ENCODE data around the gene PRMT3.
A peak's percentile ranks its signal among the peaks of the same experiment; 100 is the strongest.

Gene PRMT3

DNA sequence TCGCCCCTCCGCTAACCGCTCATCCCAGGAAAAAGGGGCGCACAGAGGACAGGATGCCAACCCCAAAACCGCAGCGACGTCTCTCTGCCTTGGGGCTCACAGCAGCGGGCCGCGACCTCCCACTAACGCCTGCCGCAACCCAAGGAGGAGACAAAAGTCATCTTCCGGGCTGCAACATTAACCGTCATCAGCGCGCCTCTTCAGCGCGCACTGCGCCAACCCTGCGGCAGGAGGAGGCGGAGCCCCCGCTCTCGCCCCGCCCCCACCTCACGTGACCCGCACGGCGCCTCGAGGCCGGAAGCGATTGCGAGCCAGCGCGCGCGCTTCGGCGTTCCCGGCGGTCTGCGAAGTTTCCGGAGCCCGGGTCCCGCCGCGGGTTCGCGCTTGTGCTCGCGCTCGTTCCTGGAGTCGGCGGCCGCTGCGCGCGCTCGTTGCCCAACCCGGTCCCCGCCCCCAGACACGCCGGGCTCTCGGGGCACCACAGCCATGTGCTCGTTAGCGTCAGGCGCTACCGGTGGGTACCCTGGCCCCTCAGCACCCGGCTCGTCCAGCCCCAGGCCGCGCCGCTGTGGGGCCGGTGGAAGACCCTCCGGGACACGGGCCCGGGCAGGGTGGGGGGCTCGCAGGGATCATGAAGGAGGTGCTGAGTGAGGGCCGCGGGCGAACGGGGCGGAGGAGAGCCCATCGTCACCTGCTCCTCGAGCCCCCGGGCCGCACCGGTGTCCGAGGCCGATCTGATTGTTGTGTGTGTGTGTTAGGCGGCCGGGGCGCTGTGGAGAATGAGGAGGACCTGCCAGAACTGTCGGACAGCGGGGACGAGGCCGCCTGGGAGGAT is at the start of gene PRMT3:
Gene PRMT3 (plus strand): TSS at position 456 of the 835 bp plus-strand sequence. CDS start 31 bp downstream, at position 487.
- peaks cover 0 to 19% (median 13%) of the 10 kb centered on the region in 4 donors for H3K4me1 ChIP-seq
- H3K4me3 ChIP-seq: peak within 1 kb of the TSS; percentile 76 to 90
- peak within 1 kb of the TSS; percentile 85 to 87 for H3K27ac ChIP-seq
- H3K9me3 ChIP-seq: no peaks in the 10 kb centered on the region
- TF ChIP-seq, protein P1, sequence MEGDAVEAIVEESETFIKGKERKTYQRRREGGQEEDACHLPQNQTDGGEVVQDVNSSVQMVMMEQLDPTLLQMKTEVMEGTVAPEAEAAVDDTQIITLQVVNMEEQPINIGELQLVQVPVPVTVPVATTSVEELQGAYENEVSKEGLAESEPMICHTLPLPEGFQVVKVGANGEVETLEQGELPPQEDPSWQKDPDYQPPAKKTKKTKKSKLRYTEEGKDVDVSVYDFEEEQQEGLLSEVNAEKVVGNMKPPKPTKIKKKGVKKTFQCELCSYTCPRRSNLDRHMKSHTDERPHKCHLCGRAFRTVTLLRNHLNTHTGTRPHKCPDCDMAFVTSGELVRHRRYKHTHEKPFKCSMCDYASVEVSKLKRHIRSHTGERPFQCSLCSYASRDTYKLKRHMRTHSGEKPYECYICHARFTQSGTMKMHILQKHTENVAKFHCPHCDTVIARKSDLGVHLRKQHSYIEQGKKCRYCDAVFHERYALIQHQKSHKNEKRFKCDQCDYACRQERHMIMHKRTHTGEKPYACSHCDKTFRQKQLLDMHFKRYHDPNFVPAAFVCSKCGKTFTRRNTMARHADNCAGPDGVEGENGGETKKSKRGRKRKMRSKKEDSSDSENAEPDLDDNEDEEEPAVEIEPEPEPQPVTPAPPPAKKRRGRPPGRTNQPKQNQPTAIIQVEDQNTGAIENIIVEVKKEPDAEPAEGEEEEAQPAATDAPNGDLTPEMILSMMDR (IDR thresholded peaks at IDR 0.05): peak in 1 of 2 experiments; percentile 97
- no peaks in the 10 kb centered on the region for H3K27me3 ChIP-seq
- DNase-seq: peak; percentile 92 to 97
- intact Hi-C loops (cut with DNase I; ENCODE audit: low total_unique reads): no loop called here
- H3K36me3 ChIP-seq: peaks cover 12 to 18% (median 15%) of the 10 kb centered on the region in 3 donors

DNA sequence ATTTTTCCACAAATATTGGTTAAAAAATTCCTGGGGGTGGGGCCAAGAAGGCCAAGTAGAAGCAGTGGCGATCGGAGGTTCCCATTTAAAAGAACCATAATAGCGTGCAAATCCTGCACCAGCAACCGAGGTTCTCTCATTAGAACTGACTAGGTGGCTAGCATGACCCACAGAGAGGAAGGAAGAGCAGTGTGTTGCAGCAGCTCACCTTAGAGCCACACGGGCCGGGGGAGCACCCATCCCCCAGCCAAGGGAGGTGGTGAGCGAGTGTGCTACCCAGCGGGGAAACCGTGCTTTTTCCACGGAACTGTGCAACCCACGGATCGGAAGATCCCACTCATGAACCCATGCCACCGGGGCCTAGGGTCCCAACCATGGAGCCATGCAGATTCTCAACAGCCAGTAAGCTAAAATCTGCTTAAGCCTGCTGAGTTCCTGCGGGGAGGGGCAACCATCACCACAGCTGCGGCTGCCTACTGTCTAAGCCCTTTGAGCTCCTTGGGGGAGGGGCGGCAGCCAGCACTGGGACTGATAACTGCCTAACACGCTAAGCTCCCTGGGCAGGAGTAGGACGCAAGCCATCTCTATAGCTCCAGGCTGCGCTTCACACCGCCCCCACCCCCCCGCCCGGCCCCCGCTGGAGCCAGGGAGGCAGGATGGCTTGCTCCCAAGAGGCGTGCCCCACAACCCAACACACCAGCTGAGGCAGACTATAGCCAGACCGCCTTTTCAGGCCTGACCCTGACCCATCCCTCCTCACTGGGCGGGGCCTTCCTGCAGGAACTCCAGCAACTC is 45.0 kb upstream of the PRMT3 start:
- intact Hi-C loops (cut with DNase I; ENCODE audit: low total_unique reads): no loop called here
- Histone ChIP-seq H3K4me3 (no peak overlapping the region), H3K9me3 (no peaks in the 10 kb centered on the region), H3K27me3 (peaks cover 0 to 18% of the 10 kb centered on the region in 2 donors), H3K36me3 (no peaks in the 10 kb centered on the region), H3K27ac (no peak overlapping the region), H3K4me1 (no peaks in the 10 kb centered on the region)
- no peak for DNase-seq
- TF ChIP-seq, protein P1 (IDR thresholded peaks at IDR 0.05): no peak

DNA sequence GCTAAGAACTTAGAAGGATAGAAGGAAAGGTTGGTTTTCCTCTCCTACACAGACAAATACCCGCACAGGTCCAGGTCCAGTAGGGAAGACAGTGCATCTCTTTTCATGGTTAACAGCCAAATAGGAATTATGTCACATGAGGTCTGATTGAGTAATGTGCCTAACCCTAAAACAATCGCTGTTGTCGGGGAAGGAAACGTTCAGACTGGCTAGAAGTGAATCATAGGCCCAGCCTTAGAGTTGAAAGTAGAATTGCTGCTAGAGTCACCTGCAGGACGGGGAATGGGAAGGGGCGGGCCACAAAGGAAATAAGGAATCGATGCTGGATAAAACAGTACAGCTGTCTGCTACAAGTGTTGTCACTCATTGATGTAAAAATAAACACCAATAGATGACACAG is 36.4 kb upstream of the PRMT3 start:
- H3K4me1 ChIP-seq: no peaks in the 10 kb centered on the region
- intact Hi-C loops (cut with DNase I; ENCODE audit: low total_unique reads): loop anchor here (10.0 kb wide), 1 partner anchor 216 kb away; no protein-coding TSS in a partner anchor
- no peaks in the 10 kb centered on the region for H3K36me3 ChIP-seq
- H3K9me3 ChIP-seq: no peaks in the 10 kb centered on the region
- no peak for DNase-seq
- H3K27me3 ChIP-seq: no peaks in the 10 kb centered on the region
- no peak overlapping the region for H3K27ac ChIP-seq
- no peak overlapping the region for H3K4me3 ChIP-seq
- TF ChIP-seq, protein P1 (IDR thresholded peaks at IDR 0.05): no peak

DNA sequence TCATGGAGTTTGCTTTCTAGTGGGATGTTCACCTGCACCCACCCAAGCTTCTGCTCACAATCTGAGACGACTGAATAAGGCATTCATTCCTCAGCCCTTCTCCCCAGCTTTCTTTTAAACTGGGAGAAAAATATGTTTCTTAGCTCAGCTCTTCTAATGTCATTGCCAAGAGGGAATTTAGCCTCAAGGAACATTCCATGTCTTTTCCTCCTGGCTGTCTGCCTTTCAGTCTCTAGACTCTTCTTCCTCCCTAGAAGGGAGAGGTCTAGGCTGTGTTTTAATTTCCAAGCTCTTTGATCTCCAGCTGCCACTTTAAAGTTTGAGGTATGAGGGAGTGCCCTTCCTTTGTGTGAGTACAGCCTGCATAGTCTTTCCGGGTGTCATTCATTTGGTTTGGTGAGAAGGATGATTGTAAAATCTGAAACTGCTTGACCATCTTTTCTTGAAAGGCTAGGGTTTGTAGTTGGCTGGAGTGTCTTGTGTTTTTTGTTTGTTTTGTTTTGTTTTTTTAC is 35.7 kb upstream of the PRMT3 start:
- Histone ChIP-seq H3K27me3 (no peaks in the 10 kb centered on the region), H3K9me3 (no peaks in the 10 kb centered on the region), H3K36me3 (no peaks in the 10 kb centered on the region), H3K27ac (no peak overlapping the region), H3K4me1 (no peaks in the 10 kb centered on the region), H3K4me3 (no peak overlapping the region)
- TF ChIP-seq, protein P1 (IDR thresholded peaks at IDR 0.05): no peak
- intact Hi-C loops (cut with DNase I; ENCODE audit: low total_unique reads): loop anchor here (10.0 kb wide), 1 partner anchor 217 kb away; no protein-coding TSS in a partner anchor
- no peak for DNase-seq

DNA sequence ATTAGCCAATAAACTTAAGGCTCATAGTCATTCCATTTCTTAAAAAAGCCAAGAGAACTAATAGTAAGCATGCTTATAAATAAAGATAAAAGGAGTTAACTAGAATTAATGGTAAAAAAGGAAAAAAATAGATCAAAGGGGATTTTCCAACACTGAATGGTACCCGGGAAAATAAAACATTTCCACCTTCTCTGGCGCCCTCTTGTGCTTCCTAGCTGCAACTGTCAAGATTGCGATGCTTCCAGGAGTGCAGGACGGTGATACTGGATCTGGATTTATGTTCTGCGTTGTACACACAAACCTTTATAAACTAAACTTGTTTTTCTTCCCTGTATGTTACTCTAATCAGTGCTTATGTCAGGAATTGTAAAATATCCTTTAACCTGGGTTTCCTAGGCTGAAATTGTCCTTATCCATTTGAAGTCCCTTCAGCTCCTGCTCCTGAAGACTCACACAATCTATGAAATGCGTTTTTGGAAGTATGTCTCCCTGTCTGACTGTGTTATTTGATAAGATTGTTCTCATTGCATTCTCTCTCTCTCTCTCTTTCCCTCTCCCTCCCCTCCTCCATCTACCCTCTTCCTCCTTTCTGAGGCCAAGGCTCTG is 33.6 kb upstream of the PRMT3 start:
- Histone ChIP-seq H3K4me3 (no peak overlapping the region), H3K27me3 (peaks cover 0 to 4% of the 10 kb centered on the region in 2 donors), H3K36me3 (no peaks in the 10 kb centered on the region), H3K4me1 (no peaks in the 10 kb centered on the region), H3K27ac (no peak overlapping the region), H3K9me3 (no peaks in the 10 kb centered on the region)
- no peak for DNase-seq
- TF ChIP-seq, protein P1 (IDR thresholded peaks at IDR 0.05): peak; percentile 56 to 79
- intact Hi-C loops (cut with DNase I; ENCODE audit: low total_unique reads): loop anchor here (10.0 kb wide), 1 partner anchor 219 kb away; no protein-coding TSS in a partner anchor

Data from tibial artery (tissue), 4 donors.